ENCODE results near the gene PPP1R13L.
"Not testable (repeated sequence)": the region's sequence is repeated elsewhere in the genome, so short reads cannot be mapped to it uniquely, and the experiment has no call there.

PPP1R13L gene

GRCh38 chr19:45442408-45442777 lies 37.5 kb upstream of the PPP1R13L start:
- H3K36me3 ChIP-seq (replicated peaks) = no peaks in the 10 kb centered on the region
- 0 out of 2 replicates have a peak, but pooled peaks cover 3% of the 10 kb centered on the region for H3K9me3 ChIP-seq
- H3K4me3 ChIP-seq = no peak overlapping the region
- no peak for DNase-seq (ENCODE audit: low spot score in 2 of 2)
- in situ Hi-C loops (cut with MboI; ENCODE audit: low sequenced_read_pairs) = loop anchor here (5.0 kb wide), 1 partner anchor 35 kb away; no protein-coding TSS in a partner anchor
- no peaks in the 10 kb centered on the region for H3K27me3 ChIP-seq (ENCODE audit: low read depth)
- H3K4me1 ChIP-seq = peaks cover 16% of the 10 kb centered on the region

GRCh38 chr19:45440873-45441654 lies 36.2 kb upstream of the PPP1R13L start:
- DNase-seq (ENCODE audit: low spot score in 2 of 2) = peak; percentile 16 to 51
- peaks cover 16% of the 10 kb centered on the region for H3K4me1 ChIP-seq
- H3K9me3 ChIP-seq = 0 out of 2 replicates have a peak, but pooled peaks cover 3% of the 10 kb centered on the region
- H3K36me3 ChIP-seq (replicated peaks) = no peaks in the 10 kb centered on the region
- no peaks in the 10 kb centered on the region for H3K27me3 ChIP-seq (ENCODE audit: low read depth)
- H3K4me3 ChIP-seq = no peak overlapping the region
- in situ Hi-C loops (cut with MboI; ENCODE audit: low sequenced_read_pairs) = loop anchor here (5.0 kb wide), 1 partner anchor 36 kb away; no protein-coding TSS in a partner anchor

GRCh38 chr19:45440259-45440638 lies 35.4 kb upstream of the PPP1R13L start:
- Histone ChIP-seq H3K36me3 (replicated peaks) (no peaks in the 10 kb centered on the region), H3K4me1 (peaks cover 16% of the 10 kb centered on the region), H3K9me3 (0 out of 2 replicates have a peak, but pooled peaks cover 3% of the 10 kb centered on the region), H3K27me3 (ENCODE audit: low read depth) (no peaks in the 10 kb centered on the region), H3K4me3 (peak overlapping the region; percentile 47)
- in situ Hi-C loops (cut with MboI; ENCODE audit: low sequenced_read_pairs) = loop anchor here (5.0 kb wide), 1 partner anchor 37 kb away; no protein-coding TSS in a partner anchor
- no peak for DNase-seq (ENCODE audit: low spot score in 2 of 2)

- Histone ChIP-seq H3K36me3 (replicated peaks) (no peaks in the 10 kb centered on the region), H3K4me3 (peak overlapping the region; percentile 47), H3K9me3 (0 out of 2 replicates have a peak, but pooled peaks cover 3% of the 10 kb centered on the region), H3K27me3 (ENCODE audit: low read depth) (no peaks in the 10 kb centered on the region), H3K4me1 (peaks cover 15% of the 10 kb centered on the region)
- in situ Hi-C loops (cut with MboI; ENCODE audit: low sequenced_read_pairs) = loop anchor here (5.0 kb wide), 1 partner anchor 38 kb away; no protein-coding TSS in a partner anchor
- peak; percentile 65 to 85 for DNase-seq (ENCODE audit: low spot score in 2 of 2)
Measured at GRCh38 chr19:45439569-45440258, 34.8 kb upstream of the PPP1R13L start.

GRCh38 chr19:45439190-45439568 lies 34.3 kb upstream of the PPP1R13L start:
- no peak for DNase-seq (ENCODE audit: low spot score in 2 of 2)
- Histone ChIP-seq H3K36me3 (replicated peaks) (no peaks in the 10 kb centered on the region), H3K9me3 (0 out of 2 replicates have a peak, but pooled peaks cover 3% of the 10 kb centered on the region), H3K4me3 (peak overlapping the region; percentile 47), H3K4me1 (peaks cover 10% of the 10 kb centered on the region), H3K27me3 (ENCODE audit: low read depth) (no peaks in the 10 kb centered on the region)
- in situ Hi-C loops (cut with MboI; ENCODE audit: low sequenced_read_pairs) = no loop called here

- 0 out of 2 replicates have a peak, but pooled peaks cover 3% of the 10 kb centered on the region for H3K9me3 ChIP-seq
- no peak for DNase-seq (ENCODE audit: low spot score in 2 of 2)
- H3K4me1 ChIP-seq = peaks cover 4% of the 10 kb centered on the region; the same call in 1 of the 2 replicates
- H3K27me3 ChIP-seq (ENCODE audit: low read depth) = no peaks in the 10 kb centered on the region
- no peak overlapping the region for H3K4me3 ChIP-seq
- in situ Hi-C loops (cut with MboI; ENCODE audit: low sequenced_read_pairs) = no loop called here
- no peaks in the 10 kb centered on the region for H3K36me3 ChIP-seq (replicated peaks)
Measured at GRCh38 chr19:45437328-45437727, 32.5 kb upstream of the PPP1R13L start.

- H3K9me3 ChIP-seq; DNase-seq (ENCODE audit: low spot score in 2 of 2); H3K4me3 ChIP-seq; H3K27me3 ChIP-seq (ENCODE audit: low read depth); H3K4me1 ChIP-seq; H3K36me3 ChIP-seq (replicated peaks); in situ Hi-C loops (cut with MboI; ENCODE audit: low sequenced_read_pairs): not testable (repeated sequence)
Measured at GRCh38 chr19:45432543-45432942, 27.7 kb upstream of the PPP1R13L start.

- DNase-seq (ENCODE audit: low spot score in 2 of 2); H3K36me3 ChIP-seq (replicated peaks); H3K27me3 ChIP-seq (ENCODE audit: low read depth); in situ Hi-C loops (cut with MboI; ENCODE audit: low sequenced_read_pairs); H3K9me3 ChIP-seq; H3K4me1 ChIP-seq; H3K4me3 ChIP-seq: not testable (repeated sequence)
Measured at GRCh38 chr19:45431008-45431407, 26.1 kb upstream of the PPP1R13L start.

GRCh38 chr19:45429896-45430295 lies 25.0 kb upstream of the PPP1R13L start:
- DNase-seq (ENCODE audit: low spot score in 2 of 2); H3K36me3 ChIP-seq (replicated peaks); H3K27me3 ChIP-seq (ENCODE audit: low read depth); H3K4me1 ChIP-seq; in situ Hi-C loops (cut with MboI; ENCODE audit: low sequenced_read_pairs); H3K4me3 ChIP-seq; H3K9me3 ChIP-seq: not testable (repeated sequence)

GRCh38 chr19:45428384-45429231 lies 23.7 kb upstream of the PPP1R13L start:
- in situ Hi-C loops (cut with MboI; ENCODE audit: low sequenced_read_pairs) = no loop called here
- no peaks in the 10 kb centered on the region for H3K27me3 ChIP-seq (ENCODE audit: low read depth)
- peak overlapping the region; percentile 50 for H3K4me3 ChIP-seq
- no peaks in the 10 kb centered on the region for H3K9me3 ChIP-seq
- peaks cover 8% of the 10 kb centered on the region for H3K4me1 ChIP-seq
- DNase-seq (ENCODE audit: low spot score in 2 of 2) = peak in 1 of 2 experiments; percentile 70
- no peaks in the 10 kb centered on the region for H3K36me3 ChIP-seq (replicated peaks)

- Histone ChIP-seq H3K27me3 (ENCODE audit: low read depth) (no peaks in the 10 kb centered on the region), H3K36me3 (replicated peaks) (peaks cover 15% of the 10 kb centered on the region), H3K9me3 (no peaks in the 10 kb centered on the region), H3K4me1 (peaks cover 14% of the 10 kb centered on the region), H3K4me3 (peak overlapping the region; percentile 53)
- in situ Hi-C loops (cut with MboI; ENCODE audit: low sequenced_read_pairs) = no loop called here
- peak; percentile 16 to 54 for DNase-seq (ENCODE audit: low spot score in 2 of 2)
Measured at GRCh38 chr19:45424191-45425058, 19.6 kb upstream of the PPP1R13L start.

GRCh38 chr19:45423589-45424190 lies 18.8 kb upstream of the PPP1R13L start, which contains the start of gene ERCC1:
ERCC1 (minus strand) TSS chr19:45423917; CDS start chr19:45423374, 543 bp downstream.
- in situ Hi-C loops (cut with MboI; ENCODE audit: low sequenced_read_pairs) = no loop called here
- peak; percentile 92 to 100 for DNase-seq (ENCODE audit: low spot score in 2 of 2)
- H3K9me3 ChIP-seq = no peaks in the 10 kb centered on the region
- peaks cover 21% of the 10 kb centered on the region for H3K36me3 ChIP-seq (replicated peaks)
- H3K27me3 ChIP-seq (ENCODE audit: low read depth) = no peaks in the 10 kb centered on the region
- peak within 1 kb of the TSS; percentile 53 for H3K4me3 ChIP-seq
- H3K4me1 ChIP-seq = peaks cover 14% of the 10 kb centered on the region

All from HAP-1 (cell line).